Retinal pigment epithelial cell (primary cell): Measurements from ENCODE around the gene DBNL.
A peak's percentile ranks its signal among the peaks of the same experiment; 100 is the strongest.

Experiments used
- DNase-seq: peaks from one replicate; pipeline ENCODE4 v3.0.0-alpha.2; 2010; ENCODE audit warnings: low read depth
- H3K4me3 ChIP-seq: 2 replicates; pipeline ENCODE4 v1.5.1; 2011; ENCODE audit warnings: mild to moderate bottlenecking, low read length, control low read depth, moderate library complexity
- TF ChIP-seq, protein P1 (sequence below): conservative IDR thresholded peaks from 2 replicates; pipeline ENCODE4 v1.5.1; 2011; ENCODE audit warnings: low read depth, low read length, control low read depth, inconsistent platforms

DBNL gene

DNA sequence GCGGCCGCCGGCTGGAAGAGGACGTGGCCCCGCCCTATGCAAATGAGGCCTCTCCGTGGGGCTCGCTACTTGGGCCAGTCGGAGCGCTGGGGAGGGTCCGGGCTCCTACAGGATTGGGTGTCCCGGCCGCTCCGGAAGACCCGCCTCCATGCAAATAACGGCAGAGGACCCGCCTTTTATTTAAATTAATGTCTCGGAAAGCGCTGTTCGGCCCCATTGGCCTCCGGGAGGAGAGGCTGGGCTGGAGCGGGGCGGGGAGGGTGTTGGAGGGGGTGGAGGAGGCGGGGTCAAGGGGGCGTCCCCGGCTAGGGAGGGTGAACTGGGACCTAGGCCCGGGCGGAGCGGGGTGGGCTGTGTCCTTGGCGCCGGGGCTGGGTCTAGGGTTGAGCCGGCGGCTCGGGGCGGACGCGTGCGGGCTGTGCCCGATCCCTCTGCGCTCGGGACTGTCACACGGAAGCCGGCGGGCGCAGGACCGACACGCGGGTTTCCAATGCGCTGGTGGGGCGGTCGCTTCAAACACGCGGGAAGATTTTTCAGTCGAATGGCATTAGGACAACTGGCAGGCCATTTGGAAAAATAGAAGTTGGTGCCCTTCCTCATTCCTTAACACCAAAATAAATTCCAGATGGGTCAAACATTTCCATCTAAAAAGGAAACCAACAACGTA lies 38.2 kb downstream of the DBNL start:
- DNase-seq = peak; percentile 94
- TF ChIP-seq, protein P1, sequence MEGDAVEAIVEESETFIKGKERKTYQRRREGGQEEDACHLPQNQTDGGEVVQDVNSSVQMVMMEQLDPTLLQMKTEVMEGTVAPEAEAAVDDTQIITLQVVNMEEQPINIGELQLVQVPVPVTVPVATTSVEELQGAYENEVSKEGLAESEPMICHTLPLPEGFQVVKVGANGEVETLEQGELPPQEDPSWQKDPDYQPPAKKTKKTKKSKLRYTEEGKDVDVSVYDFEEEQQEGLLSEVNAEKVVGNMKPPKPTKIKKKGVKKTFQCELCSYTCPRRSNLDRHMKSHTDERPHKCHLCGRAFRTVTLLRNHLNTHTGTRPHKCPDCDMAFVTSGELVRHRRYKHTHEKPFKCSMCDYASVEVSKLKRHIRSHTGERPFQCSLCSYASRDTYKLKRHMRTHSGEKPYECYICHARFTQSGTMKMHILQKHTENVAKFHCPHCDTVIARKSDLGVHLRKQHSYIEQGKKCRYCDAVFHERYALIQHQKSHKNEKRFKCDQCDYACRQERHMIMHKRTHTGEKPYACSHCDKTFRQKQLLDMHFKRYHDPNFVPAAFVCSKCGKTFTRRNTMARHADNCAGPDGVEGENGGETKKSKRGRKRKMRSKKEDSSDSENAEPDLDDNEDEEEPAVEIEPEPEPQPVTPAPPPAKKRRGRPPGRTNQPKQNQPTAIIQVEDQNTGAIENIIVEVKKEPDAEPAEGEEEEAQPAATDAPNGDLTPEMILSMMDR = no peak
- peak overlapping the region; percentile 65 for H3K4me3 ChIP-seq

DNA sequence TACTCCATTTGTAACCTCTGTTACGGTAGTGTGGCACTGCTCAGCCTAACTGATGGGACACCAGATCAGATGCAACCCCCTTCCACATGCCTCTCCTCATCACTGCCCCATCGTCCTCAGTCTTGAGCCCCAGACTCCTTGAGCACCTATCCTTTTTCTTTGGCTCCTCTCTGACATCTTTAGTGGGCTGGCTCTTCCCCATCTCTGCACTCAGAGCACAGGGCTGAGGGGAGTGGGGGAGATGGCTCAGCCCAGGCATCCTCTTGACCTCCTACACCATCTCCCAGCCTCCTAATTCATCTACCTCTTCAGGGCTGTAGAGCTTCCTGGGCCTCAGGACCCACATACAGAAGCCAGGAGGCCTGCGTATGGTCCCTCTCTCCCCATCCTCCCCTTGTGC lies 39.3 kb downstream of the DBNL start:
- TF ChIP-seq, protein P1 = no peak
- no peak for DNase-seq
- H3K4me3 ChIP-seq = no peak overlapping the region

DNA sequence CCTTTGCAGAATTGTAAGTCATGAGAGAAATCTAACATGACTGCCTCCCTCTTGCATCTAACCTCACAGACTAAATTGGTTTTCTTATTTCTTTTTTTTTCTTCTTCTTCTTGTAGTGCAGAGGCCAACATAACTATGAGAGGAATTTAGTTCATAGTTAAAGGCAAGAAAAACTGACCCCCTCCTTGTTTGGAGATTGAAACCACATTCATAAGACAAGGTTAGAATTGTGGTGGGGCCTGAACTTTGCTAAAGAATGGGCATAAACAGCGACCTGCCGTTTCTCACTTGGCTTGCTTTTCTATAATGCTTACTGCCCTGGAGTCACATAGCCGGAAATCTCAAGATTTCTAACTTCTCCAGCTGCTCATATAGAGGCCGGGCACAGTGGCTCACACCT lies 40.2 kb downstream of the DBNL start:
- H3K4me3 ChIP-seq = no peak overlapping the region
- DNase-seq = no peak
- TF ChIP-seq, protein P1 = no peak

DNA sequence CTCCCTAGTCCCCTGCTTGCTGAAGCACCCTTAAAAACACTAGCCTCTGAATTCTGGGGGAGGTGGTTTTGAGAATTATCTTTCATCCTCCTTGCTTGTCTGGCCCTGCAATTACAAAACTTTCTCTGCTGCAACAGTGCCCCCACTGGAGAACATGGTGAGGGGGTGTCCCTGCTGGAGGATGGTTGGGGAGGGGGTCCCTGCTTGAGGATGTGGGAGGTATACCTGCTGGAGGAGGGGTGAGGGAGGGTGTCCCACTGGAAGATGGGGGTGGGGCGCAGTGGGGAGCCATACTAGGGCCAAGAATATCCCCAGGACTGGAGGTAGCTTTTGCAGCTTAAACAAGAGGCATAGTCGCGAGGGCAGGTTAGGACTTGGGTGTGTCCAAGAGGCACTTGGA lies 41.0 kb downstream of the DBNL start:
- DNase-seq = no peak
- TF ChIP-seq, protein P1 = peak; percentile 18
- H3K4me3 ChIP-seq = no peak overlapping the region

DNA sequence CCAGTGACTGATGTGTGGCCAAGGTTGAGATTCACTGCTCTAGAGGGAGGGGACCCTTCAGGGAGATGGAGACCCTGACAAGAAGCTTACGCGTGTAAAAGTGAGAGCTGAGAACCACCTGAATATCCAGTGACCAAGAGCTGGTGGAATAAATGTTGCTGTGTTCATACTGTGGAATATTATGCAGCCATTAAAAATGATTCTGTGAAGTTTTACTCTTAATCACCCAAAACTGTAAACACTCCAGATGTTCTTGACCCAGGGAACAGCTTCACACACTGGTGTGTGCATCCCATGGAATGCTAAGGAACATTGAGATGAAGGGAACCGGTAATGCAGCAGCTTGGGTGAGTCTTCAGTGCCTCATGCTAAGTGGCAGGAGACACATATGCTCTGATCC lies 42.1 kb downstream of the DBNL start:
- TF ChIP-seq, protein P1 = no peak
- DNase-seq = no peak
- H3K4me3 ChIP-seq = no peak overlapping the region

DNA sequence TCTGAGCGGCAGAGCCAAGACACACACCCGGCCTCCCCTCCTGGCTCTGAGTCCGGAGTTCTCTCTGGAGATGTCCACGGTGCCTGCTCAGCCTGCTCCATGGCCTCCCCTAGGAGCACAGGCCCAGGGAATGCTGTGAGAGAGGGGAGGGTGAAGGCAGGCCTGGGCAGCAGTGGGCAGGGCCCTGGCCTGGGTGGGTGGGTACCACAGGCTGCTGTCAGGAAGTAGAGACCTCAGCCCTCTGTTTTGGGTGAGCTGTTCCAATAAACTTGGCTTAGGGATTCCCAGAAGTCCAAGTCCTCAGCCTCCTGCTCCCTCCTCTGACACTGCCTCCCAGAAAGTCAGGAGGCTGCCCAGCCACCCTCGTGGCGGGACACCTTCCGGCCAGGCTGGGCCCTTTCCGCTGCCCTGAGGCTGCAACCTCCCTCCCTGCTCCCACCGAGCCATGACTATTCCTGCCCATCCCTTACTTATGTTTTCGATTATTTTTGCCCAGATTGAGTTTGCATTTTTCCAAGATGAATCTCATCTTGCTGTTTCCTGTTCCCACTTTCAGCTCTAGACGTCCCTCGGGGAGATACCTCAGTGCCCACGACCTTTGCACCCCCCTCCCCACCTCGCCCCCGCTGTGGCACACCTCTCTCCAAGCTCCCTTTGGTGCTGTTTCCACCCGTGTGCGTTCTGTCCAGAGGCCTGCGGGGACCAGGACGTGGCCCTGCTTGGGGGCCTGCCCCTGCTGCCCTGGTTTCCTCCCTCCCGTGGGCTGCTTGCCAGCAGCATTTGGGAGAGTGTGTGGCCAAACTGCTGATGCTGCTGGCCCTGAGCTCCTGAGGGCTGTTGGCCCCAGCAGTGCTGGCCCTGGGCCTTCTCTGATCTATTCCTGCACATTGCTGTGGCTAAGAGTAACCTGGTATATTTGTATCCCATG lies 43.7 kb downstream of the DBNL start:
- H3K4me3 ChIP-seq = no peak overlapping the region
- TF ChIP-seq, protein P1 = no peak
- DNase-seq = no peak

DNA sequence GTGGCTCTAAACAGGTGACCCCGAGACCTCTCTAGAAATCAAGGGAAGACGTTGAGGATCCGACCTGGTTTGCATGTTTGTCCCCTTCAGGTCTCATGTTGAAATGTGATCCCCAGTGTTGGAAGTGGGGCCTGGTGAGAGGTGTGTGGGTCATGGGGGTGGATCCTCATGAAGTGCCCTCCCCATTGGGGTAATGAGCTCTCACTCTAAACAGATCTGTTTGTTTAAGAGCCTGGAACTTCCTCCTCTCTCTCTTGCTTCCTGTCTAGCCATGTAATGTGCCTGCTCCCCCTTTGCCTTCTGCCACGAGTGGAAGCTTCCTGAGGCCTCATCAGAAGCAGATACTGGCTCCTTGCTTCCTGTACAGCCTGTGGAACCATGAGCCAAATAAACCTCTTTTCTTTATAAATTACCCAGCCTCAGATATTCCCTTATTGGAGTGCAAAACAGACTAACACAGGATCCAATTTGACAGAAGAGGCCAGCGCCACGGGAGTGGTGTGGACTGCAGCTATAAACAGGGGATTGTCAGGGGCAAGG lies 48.7 kb downstream of the DBNL start:
- no peak for DNase-seq
- no peak overlapping the region for H3K4me3 ChIP-seq
- TF ChIP-seq, protein P1 = no peak
